ENCODE data around the gene AARS2. TPM values are rescaled to one million over a fixed set of nuclear protein-coding genes. Genes with fewer than 3 reads are reported as not detected.
A peak's percentile ranks its signal among the peaks of the same experiment; 100 is the strongest.

Gene AARS2
- total and polyA plus RNA-seq, 9 of the 15 experiments (the other 6 are each of a cell fraction or from before 2014, with no cell fraction given), result 0.97 to 34.0 (median 18.3) TPM

DNA sequence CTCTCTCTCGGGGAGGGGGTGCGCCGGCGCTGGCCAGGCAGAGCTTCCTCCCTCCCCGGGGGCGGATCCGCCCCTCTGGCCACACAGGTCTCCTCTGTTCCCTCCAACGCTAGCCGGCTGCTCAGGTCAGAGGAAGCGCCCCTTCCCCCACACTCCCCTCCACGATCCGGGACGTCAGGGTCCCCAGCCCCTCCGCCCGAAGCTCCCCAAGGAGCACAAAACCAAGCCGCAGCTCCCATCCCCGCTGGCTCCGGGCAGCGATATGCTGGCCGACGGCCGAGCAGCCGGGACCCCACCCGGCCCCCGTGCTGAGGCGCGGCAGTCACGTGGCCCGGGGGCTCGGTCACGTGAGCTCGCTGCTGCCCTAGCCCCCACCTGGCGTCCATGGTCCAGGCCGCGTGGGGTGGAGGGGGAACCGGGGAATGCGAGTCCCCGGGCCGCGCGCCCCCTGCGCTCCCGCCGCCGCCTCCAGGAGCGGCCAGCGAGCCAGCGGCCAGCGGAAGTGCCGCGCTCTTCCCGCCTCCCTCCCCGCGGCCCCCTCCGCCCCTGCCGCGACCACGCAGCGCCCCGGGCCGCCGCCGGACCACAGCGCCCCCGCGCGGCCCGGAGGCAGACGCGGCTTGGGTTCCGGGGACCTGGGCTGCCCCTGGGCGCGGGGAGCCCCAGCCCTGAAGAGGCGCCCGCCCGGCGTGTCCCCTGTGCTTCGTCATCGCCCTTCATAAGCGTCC lies 56.0 kb downstream of the AARS2 start, which contains the start of gene SLC35B2 (continued):
- TF ChIP-seq ZNF224 (CRISPR knock-in tag; IDR thresholded peaks at IDR 0.05), result peak; percentile 91; the same call in 1 of the 2 replicates
- no peak for TF ChIP-seq ZNF79 (CRISPR knock-in tag; IDR thresholded peaks at IDR 0.05; ENCODE audit: low read depth)
- TF ChIP-seq MYNN (IDR thresholded peaks at IDR 0.05), result 0 out of 2 replicates have a peak, but pooled peaks have one; percentile 12
- TF ChIP-seq MYNN (CRISPR knock-in tag; IDR thresholded peaks at IDR 0.05), result no peak
- peak; percentile 80 for TF ChIP-seq L3MBTL2 (IDR thresholded peaks at IDR 0.05)
- no peak for TF ChIP-seq ARID2 (IDR thresholded peaks at IDR 0.05)
- TF ChIP-seq, protein P1, sequence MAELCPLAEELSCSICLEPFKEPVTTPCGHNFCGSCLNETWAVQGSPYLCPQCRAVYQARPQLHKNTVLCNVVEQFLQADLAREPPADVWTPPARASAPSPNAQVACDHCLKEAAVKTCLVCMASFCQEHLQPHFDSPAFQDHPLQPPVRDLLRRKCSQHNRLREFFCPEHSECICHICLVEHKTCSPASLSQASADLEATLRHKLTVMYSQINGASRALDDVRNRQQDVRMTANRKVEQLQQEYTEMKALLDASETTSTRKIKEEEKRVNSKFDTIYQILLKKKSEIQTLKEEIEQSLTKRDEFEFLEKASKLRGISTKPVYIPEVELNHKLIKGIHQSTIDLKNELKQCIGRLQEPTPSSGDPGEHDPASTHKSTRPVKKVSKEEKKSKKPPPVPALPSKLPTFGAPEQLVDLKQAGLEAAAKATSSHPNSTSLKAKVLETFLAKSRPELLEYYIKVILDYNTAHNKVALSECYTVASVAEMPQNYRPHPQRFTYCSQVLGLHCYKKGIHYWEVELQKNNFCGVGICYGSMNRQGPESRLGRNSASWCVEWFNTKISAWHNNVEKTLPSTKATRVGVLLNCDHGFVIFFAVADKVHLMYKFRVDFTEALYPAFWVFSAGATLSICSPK (IDR thresholded peaks at IDR 0.05; ENCODE audit: borderline replicate concordance), result no peak
- 0 out of 2 replicates have a peak, but pooled peaks have one; percentile 17 for TF ChIP-seq RREB1 (CRISPR knock-in tag; IDR thresholded peaks at IDR 0.05)
- no peak; the same call in 1 of the 2 replicates for TF ChIP-seq RNF2 (IDR thresholded peaks at IDR 0.05)
- peak; percentile 19 for TF ChIP-seq POLR2B (IDR thresholded peaks at IDR 0.05; ENCODE audit: low read depth, partially characterized antibody)
- no peak for TF ChIP-seq RBM17 (IDR thresholded peaks at IDR 0.05; ENCODE audit: borderline replicate concordance, low read depth, low read length)
- TF ChIP-seq, protein P2, sequence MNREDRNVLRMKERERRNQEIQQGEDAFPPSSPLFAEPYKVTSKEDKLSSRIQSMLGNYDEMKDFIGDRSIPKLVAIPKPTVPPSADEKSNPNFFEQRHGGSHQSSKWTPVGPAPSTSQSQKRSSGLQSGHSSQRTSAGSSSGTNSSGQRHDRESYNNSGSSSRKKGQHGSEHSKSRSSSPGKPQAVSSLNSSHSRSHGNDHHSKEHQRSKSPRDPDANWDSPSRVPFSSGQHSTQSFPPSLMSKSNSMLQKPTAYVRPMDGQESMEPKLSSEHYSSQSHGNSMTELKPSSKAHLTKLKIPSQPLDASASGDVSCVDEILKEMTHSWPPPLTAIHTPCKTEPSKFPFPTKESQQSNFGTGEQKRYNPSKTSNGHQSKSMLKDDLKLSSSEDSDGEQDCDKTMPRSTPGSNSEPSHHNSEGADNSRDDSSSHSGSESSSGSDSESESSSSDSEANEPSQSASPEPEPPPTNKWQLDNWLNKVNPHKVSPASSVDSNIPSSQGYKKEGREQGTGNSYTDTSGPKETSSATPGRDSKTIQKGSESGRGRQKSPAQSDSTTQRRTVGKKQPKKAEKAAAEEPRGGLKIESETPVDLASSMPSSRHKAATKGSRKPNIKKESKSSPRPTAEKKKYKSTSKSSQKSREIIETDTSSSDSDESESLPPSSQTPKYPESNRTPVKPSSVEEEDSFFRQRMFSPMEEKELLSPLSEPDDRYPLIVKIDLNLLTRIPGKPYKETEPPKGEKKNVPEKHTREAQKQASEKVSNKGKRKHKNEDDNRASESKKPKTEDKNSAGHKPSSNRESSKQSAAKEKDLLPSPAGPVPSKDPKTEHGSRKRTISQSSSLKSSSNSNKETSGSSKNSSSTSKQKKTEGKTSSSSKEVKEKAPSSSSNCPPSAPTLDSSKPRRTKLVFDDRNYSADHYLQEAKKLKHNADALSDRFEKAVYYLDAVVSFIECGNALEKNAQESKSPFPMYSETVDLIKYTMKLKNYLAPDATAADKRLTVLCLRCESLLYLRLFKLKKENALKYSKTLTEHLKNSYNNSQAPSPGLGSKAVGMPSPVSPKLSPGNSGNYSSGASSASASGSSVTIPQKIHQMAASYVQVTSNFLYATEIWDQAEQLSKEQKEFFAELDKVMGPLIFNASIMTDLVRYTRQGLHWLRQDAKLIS (CRISPR knock-in tag; IDR thresholded peaks at IDR 0.05), result no peak
- TF ChIP-seq, protein P3, sequence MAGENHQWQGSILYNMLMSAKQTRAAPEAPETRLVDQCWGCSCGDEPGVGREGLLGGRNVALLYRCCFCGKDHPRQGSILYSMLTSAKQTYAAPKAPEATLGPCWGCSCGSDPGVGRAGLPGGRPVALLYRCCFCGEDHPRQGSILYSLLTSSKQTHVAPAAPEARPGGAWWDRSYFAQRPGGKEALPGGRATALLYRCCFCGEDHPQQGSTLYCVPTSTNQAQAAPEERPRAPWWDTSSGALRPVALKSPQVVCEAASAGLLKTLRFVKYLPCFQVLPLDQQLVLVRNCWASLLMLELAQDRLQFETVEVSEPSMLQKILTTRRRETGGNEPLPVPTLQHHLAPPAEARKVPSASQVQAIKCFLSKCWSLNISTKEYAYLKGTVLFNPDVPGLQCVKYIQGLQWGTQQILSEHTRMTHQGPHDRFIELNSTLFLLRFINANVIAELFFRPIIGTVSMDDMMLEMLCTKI (IDR thresholded peaks at IDR 0.05; ENCODE audit: partially characterized antibody), result no peak
- no peak for TF ChIP-seq ASH1L (IDR thresholded peaks at IDR 0.05; ENCODE audit: borderline replicate concordance, low read depth, partially characterized antibody)
- no peak for TF ChIP-seq FOXA1 (IDR thresholded peaks at IDR 0.05; ENCODE audit: borderline replicate concordance)
